SK-N-SH (cell line): ENCODE results near the gene CFAP210.

Experiments
- CTCF ChIP-seq: fragments of 200-600 bp; sonication (generic); IDR thresholded peaks from 2 replicates; pipeline ENCODE4 v1.6.1; 2017; ENCODE audit warnings: antibody characterized with exemption, mild to moderate bottlenecking, moderate library complexity
- EZH2phosphoT487 ChIP-seq: fragments of 200-600 bp; sonication (generic); IDR thresholded peaks from 2 replicates; pipeline ENCODE4 v1.6.1; 2017; ENCODE audit warnings: low read depth, mixed run types, mild to moderate bottlenecking, antibody characterized with exemption, moderate library complexity, borderline replicate concordance
- MAX ChIP-seq: IDR thresholded peaks from 2 replicates; pipeline ENCODE4 v1.4.0; 2012; ENCODE audit warnings: low read depth
- POLR2AphosphoS5 ChIP-seq: IDR thresholded peaks from 2 replicates; pipeline ENCODE4 v1.6.1; 2012; ENCODE audit warnings: low read depth, low read length
- REST ChIP-seq: IDR thresholded peaks from 2 replicates; pipeline ENCODE4 v1.6.1; 2012; ENCODE audit warnings: mild to moderate bottlenecking, low read depth, low read length, moderate library complexity
- RFX5 ChIP-seq: IDR thresholded peaks from 2 replicates; pipeline ENCODE4 v1.6.1; 2012; ENCODE audit warnings: mild to moderate bottlenecking, improper control_type of control experiment, low read length
- SIN3A ChIP-seq: IDR thresholded peaks from 2 replicates; pipeline ENCODE4 v1.6.1; 2012; ENCODE audit warnings: low read depth, mild to moderate bottlenecking, low read length, moderate library complexity, borderline replicate concordance
- TCF12 ChIP-seq: IDR thresholded peaks from 2 replicates; pipeline ENCODE4 v1.4.0; 2012
- TEAD4 ChIP-seq: IDR thresholded peaks from 2 replicates; pipeline ENCODE4 v1.4.0; 2012; ENCODE audit warnings: mild to moderate bottlenecking, borderline replicate concordance; ENCODE audit not compliant: insufficient read depth
- USF2 ChIP-seq: fragments of 150-350 bp; IDR thresholded peaks from 2 replicates; pipeline ENCODE4 v1.6.1; 2017; ENCODE audit warnings: antibody characterized with exemption, low read length, low read depth, borderline replicate concordance

- TF ChIP-seq EZH2phosphoT487 (no peak), MAX (no peak), CTCF (no peak), TCF12 (no peak), POLR2AphosphoS5 (no peak), RFX5 (no peak), TEAD4 (no peak), SIN3A (no peak), USF2 (no peak), REST (no peak)
Measured at GRCh38 chr2:169709331-169709730, 15.1 kb upstream of the CFAP210 start.
